ENCODE measurements around the gene GADD45B. TPM values are rescaled to one million over a fixed set of nuclear protein-coding genes. Genes with fewer than 3 reads are reported as not detected.
A peak's percentile ranks its signal among the peaks of the same experiment; 100 is the strongest.

Gene GADD45B
- total and polyA plus RNA-seq, 8 donors, result 52.9 to 588 (median 81.9) TPM

GRCh38 chr19:2485428-2485827 is 9.5 kb downstream of the GADD45B start:
- H3K27ac ChIP-seq, result no peak overlapping the region
- peaks cover 0 to 22% (median 3%) of the 10 kb centered on the region in 3 donors for H3K27me3 ChIP-seq
- WGBS, 5 donors, result 60 to 69% (median 65%) methylated on average over 7 to 8 of the region's 8 CpGs
- DNase-seq, result no peak
- peaks cover 21 to 28% (median 27%) of the 10 kb centered on the region in 4 donors for H3K4me1 ChIP-seq
- H3K36me3 ChIP-seq, result no peaks in the 10 kb centered on the region
- TF ChIP-seq POLR2A (IDR thresholded peaks at IDR 0.05) (no peak), POLR2AphosphoS5 (IDR thresholded peaks at IDR 0.05) (no peak), EP300 (IDR thresholded peaks at IDR 0.05) (no peak)
- H3K9me3 ChIP-seq, result peaks cover 3 to 21% (median 12%) of the 10 kb centered on the region in 4 donors
- H3K4me3 ChIP-seq, result no peak overlapping the region
- intact Hi-C loops (cut with DNase I; ENCODE audit: low total_unique reads), result no loop called here

GRCh38 chr19:2487090-2487489 is 11.2 kb downstream of the GADD45B start:
- intact Hi-C loops (cut with DNase I; ENCODE audit: low total_unique reads), result no loop called here
- peaks cover 3 to 18% (median 12%) of the 10 kb centered on the region in 4 donors for H3K9me3 ChIP-seq
- no peaks in the 10 kb centered on the region for H3K36me3 ChIP-seq
- DNase-seq, result no peak
- TF ChIP-seq POLR2A (IDR thresholded peaks at IDR 0.05) (no peak), EP300 (IDR thresholded peaks at IDR 0.05) (no peak), POLR2AphosphoS5 (IDR thresholded peaks at IDR 0.05) (no peak), CTCF (IDR thresholded peaks at IDR 0.05) (no peak)
- H3K27me3 ChIP-seq, result peaks cover 0 to 22% (median 3%) of the 10 kb centered on the region in 3 donors
- peaks cover 29 to 45% (median 43%) of the 10 kb centered on the region in 4 donors for H3K4me1 ChIP-seq
- WGBS, 5 donors, result 87 to 93% (median 91%) methylated on average over 12 of the region's 12 CpGs
- H3K27ac ChIP-seq, result no peak overlapping the region
- no peak overlapping the region for H3K4me3 ChIP-seq

DNA sequence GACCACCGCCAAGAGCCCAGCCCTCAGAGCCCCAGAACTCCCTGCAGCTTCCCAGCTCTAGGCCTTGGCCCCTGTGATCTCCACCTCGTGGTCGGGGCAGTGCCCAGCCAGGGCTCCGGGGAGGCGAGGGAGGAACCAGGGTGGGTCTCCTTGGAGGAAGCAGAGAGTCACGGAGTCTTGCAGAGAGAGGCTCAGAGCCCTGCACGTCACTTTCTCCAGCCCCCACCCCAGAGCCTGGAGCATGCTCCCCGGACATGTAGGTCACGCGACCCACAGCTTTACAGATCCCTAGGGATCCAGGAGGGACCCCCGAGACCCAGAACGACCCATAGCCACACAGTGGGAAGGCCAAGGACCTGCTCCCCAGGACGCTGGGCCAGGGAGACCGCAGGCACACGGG is 11.9 kb downstream of the GADD45B start:
- Histone ChIP-seq H3K9me3 (peaks cover 2 to 10% (median 8%) of the 10 kb centered on the region in 4 donors), H3K36me3 (no peaks in the 10 kb centered on the region), H3K4me1 (peaks cover 29 to 46% (median 43%) of the 10 kb centered on the region in 4 donors), H3K27ac (peak overlapping the region in 1 of 5 donors; percentile 83), H3K4me3 (peak overlapping the region in 1 of 4 donors; percentile 50), H3K27me3 (peaks cover 0 to 22% (median 3%) of the 10 kb centered on the region in 3 donors)
- no peak for TF ChIP-seq CTCF (IDR thresholded peaks at IDR 0.05)
- no peak for TF ChIP-seq EP300 (IDR thresholded peaks at IDR 0.05)
- no peak for TF ChIP-seq POLR2A (IDR thresholded peaks at IDR 0.05)
- TF ChIP-seq POLR2AphosphoS5 (IDR thresholded peaks at IDR 0.05), result no peak
- DNase-seq, result peak in 1 of 2 donors; percentile 52
- WGBS, 5 donors, result 27 to 48% (median 40%) methylated on average over 10 to 15 of the region's 15 CpGs
- intact Hi-C loops (cut with DNase I; ENCODE audit: low total_unique reads), result no loop called here

DNA sequence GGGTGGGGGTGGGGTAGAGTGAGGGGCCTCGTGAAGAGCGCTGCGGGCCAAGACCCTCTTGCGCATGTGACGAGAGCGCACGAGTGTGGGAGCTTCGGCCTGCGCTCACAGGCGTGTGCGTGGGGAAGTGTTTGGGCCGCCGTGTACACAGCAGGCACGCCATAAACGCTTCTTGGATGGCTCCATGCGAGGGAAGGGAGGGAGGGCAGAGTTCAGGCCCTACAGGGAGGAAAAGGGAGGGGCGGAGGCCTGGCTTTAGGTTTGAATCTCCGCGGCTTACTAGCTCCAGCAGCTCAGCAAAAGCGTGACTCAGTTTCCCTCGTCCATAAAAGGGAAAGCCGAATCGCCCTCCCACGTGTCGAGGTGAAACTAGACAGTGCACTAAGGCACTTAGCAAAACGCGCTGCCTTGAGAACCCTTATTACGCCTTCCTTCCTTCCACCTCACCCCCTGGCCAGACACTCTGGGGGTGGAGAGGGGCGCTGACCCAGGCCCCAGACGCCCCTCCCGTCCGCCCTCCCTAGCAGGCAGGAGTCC is 12.5 kb downstream of the GADD45B start:
- Histone ChIP-seq H3K4me3 (peak overlapping the region; percentile 43 to 51 (median 50)), H3K4me1 (peaks cover 29 to 46% (median 43%) of the 10 kb centered on the region in 4 donors), H3K36me3 (no peaks in the 10 kb centered on the region), H3K9me3 (peaks cover 0 to 4% (median 2%) of the 10 kb centered on the region in 4 donors), H3K27ac (peak overlapping the region in 4 of 5 donors; percentile 28 to 83 (median 50)), H3K27me3 (peaks cover 0 to 22% (median 3%) of the 10 kb centered on the region in 3 donors)
- 11 to 32% (median 18%) methylated on average over 23 to 32 of the region's 32 CpGs for WGBS, 5 donors
- intact Hi-C loops (cut with DNase I; ENCODE audit: low total_unique reads), result no loop called here
- peak in 1 of 2 donors; percentile 45 for DNase-seq
- TF ChIP-seq CTCF (IDR thresholded peaks at IDR 0.05) (no peak), POLR2A (IDR thresholded peaks at IDR 0.05) (no peak), EP300 (IDR thresholded peaks at IDR 0.05) (no peak), POLR2AphosphoS5 (IDR thresholded peaks at IDR 0.05) (no peak)

Measured in stomach (tissue), 9 donors.